ENCODE results near the gene KIF26B.

KIF26B gene

GRCh38 chr1:245211035-245211749, 56.4 kb downstream of the KIF26B start:
- no peak for DNase-seq

DNA sequence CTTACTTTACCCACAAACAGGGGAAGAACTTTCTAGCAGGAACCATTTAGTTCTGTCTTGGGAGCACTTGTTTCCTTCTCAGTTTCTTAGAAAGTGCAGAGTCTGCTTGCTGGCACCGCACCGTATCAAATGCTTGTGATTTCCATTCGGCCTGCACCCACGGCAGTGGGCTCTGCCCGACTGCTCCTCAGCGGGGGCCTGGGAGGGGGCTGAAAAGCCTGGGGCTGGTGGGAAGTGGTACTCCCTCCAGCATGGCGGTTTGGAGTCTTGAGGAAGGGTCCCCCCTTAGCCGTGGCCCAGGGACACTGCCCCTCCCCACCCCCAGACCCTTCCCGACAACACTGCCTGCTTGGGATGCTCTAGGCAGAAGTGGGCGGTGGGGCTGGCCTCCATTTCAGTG, 57.0 kb downstream of the KIF26B start:
- no peak for DNase-seq

GRCh38 chr1:245212221-245212710, 57.5 kb downstream of the KIF26B start:
- no peak for DNase-seq

- DNase-seq = no peak
These were observed 58.5 kb downstream of the KIF26B start for GRCh38 chr1:245213066-245213831.

- no peak for DNase-seq
These were observed 60.3 kb downstream of the KIF26B start for GRCh38 chr1:245215071-245215470.

- peak in 1 of 2 donors; percentile 1 for DNase-seq
These were observed 61.8 kb downstream of the KIF26B start for GRCh38 chr1:245216366-245217115.

DNA sequence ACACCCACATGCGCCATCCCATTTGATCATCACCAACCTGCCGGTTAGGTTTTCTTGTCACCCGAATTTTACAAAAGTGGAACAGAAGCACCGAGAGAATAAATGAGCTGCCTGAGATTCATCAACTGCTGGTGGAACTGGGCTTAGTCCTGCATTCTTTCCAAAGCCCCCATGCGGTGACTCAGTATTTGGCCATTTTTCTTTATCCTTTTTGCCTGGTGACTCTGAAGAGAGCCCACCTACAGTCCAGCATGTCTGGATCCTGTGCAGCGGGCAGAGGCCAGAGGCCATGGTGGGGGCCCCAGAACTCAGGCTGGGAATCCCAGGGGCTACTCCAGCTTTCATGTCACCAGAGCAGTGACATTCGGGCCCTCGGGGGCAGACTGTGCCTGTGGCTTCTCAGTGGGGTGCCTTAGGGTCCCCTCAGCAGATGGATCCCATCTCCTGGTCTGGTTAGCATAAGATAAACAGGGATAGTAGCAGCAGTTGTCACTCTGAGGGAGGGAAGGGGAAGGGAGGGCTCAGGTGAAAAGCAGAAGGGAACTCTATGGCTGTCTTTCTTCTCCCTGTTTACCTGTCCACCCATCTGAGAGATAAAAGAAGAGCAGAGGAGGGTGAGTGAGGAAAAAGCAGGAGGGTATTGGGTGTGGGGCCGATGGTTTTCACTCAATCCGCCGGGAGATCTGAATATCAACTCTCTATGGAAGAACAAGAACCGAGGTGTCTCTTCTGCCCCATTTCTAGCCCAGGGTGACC, 63.2 kb downstream of the KIF26B start:
- no peak for DNase-seq

- DNase-seq = no peak
These were observed 65.7 kb downstream of the KIF26B start for GRCh38 chr1:245220381-245220985.

DNA sequence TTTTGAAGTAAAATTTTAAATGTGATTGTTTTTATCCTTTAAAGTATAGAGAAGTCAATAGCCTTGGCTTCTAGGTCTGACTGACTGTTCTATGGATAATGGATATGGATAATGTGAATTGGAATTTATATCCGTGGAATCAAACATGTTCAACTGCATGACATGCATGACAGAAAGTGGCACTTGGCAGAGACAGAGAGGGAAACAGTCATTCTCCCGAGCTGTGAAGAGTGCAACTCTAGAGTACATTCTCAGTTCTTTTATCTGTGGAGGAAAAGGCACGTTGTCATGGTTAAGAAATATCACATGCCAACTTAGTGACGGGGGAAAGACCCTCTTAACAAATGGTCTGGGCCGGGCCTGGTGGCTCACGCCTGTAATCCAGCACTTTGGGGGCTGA, 67.0 kb downstream of the KIF26B start:
- no peak for DNase-seq

- DNase-seq = no peak
These were observed 68.3 kb downstream of the KIF26B start for GRCh38 chr1:245222931-245223595.

GRCh38 chr1:245225322-245226202, 70.8 kb downstream of the KIF26B start:
- DNase-seq = no peak

- DNase-seq = no peak
These were observed 71.4 kb downstream of the KIF26B start for GRCh38 chr1:245226203-245226499.

DNA sequence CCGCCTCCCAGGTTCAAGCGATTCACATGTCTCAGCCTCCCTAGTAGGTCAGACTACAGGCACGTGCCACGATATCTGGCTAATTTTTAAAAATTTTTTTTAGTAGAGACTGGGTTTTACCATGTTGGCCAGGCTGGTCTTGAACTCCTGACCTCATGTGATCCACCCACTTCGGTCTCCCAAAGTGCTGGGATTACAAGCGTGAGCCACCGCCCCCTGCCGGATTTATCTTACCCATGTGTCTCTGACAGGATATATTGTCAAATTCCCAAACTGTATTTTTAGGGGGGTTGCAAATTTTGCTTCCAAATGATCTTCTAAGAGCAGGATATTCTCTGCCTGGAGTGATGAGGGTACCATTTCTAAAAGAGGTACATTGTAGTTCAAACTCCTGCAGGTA, 74.3 kb downstream of the KIF26B start:
- DNase-seq = no peak

GRCh38 chr1:245232931-245233330, 78.1 kb downstream of the KIF26B start:
- DNase-seq = no peak

DNA sequence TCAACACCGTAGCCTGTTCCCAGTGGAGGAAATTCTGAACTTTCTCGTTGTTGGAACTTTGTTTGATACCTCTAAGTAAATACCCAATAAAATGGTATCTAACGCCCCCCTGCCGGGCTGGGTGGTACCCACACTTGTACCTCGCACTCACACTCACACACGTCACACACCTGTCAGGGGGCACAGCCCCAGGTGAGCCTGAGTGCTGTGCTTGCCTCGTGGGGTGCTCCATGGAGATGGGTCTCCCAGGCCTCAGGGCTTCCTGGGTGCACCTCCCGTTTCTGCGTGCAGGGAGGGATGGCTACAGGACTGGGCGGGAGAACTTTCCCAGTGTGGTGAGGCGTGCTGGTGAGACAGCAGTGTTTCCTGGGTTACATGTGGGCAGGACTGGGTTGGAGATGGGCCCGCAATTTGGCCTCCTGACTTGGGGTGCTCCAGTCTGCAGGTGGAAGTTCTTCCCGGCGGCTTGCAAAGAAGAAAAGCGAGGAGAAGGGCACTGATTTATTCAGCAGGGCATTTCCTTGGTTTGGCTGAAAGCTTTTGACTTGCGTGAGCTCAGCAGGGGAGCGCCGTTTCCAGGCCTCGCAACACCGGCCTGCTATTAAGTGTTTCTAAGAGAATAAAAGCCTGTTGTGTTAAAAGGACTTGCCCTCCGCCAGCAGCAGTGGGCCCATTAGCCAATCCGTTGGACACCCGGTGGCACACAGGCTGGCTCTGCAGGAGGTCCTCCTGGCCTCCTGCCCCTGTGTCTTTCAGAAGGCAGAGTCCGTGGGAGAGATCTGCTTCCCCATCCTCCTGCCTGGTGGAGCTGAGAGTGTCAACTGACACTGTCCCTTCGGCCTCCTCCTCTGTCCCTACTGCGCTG, 79.7 kb downstream of the KIF26B start:
- no peak for DNase-seq

DNA sequence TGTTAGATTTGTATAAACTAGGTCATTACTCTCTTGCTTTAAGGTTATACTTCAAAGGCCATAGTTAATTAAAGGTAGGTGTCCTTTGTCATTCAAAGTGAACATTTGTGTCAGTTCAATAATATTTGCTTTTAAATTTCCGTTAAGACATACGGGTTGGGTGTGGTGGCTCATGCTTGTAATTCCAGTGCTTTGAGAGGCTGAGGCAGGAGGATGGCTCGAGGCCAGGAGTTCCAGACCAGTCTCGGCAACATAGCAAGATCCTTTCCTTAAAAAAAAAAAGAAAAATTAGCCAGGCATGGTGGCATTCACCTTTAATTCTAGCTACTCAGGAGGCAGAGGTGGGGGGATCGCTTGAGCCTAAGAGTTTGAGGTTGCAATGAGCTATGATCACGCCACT, 80.4 kb downstream of the KIF26B start:
- DNase-seq = no peak

- DNase-seq = no peak
These were observed 85.9 kb downstream of the KIF26B start for GRCh38 chr1:245240648-245241165.

DNA sequence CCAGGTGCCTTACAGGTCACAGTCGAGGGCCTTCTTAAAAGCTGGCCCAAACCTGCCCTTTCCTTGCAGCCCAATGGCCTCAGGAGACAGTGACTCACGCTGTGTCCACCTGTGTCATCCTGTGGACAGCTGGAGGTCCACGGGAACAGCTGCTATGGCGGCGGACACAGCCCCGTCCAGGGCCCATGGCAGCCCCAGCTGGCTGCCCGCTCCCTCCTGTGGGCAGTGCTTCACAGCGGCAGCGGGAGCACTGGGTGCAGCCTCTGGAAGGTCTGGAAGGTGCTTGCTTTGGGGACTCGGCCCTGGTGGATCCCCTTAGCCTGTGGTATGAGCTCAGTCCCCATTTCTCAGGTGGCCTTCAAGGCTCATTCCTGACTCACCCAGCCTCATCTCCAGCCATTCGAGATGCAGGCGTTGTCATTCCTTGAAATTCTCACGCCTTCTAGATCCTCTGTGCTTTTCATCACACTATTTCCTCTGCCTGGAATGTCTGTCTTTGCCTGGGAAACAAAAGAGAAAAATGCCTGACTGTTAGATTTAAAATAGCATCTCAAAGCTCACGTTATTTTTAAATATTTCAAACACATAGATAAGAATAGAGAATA, 86.8 kb downstream of the KIF26B start:
- DNase-seq = no peak

- DNase-seq = no peak
These were observed 88.2 kb downstream of the KIF26B start for GRCh38 chr1:245242989-245243388.

All from inflammatory macrophage (primary cell).